Measurements from ENCODE around the gene WDR81.
"Not testable (repeated sequence)": the region's sequence is repeated elsewhere in the genome, so short reads cannot be mapped to it uniquely, and the experiment has no call there.

WDR81 gene

DNA sequence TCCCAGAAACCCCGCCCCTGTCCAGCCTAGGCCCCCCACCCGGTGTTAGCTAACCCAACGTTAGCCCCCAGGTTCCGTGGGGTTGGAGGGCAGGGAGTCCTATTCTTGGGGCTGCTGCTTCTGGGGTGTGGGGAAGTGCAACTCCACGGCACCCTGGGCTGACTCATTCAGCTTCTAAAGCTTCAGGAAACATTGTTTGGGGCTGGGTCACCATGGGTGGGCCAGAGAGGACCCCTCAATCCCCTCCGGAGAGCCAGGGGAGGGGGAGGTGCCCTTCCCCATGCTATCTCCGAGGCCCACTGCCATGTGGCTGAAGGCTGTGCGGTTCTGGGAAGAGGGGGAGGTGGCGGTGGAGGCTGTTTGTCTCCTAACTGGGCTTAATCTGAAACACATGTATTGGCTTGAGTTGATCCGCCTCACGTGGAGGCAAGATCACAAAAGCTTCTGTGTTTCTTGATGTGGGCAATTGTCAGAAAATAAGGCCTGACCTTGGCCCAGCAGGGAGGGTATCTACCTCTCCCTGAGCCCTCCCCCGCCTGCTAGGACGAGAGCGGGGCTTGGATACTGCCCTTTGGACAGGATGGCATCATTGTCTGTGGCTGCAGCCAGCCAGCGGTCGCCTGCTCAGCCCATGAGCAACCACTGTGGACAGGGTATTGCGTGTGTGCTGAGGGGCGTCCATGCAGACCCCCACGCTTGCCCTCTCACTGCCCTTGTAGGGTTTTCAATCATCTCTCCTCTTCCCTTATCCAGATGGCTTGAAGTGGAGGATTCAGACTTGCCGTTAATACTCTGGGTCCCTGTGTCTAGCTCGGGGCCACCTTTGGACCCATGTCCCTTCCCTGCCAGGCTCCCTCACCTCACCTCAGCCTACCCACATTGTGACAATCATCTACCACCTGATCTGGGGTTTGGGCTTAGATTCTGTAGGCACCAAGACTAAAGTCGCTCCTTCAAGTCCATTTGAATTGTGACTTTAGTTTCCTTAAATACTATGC, 38.7 kb downstream of the WDR81 start:
- Histone ChIP-seq H3K36me3 (no peaks in the 10 kb centered on the region), H4K20me1 (no peaks in the 10 kb centered on the region), H3K9me3 (no peaks in the 10 kb centered on the region), H3K9ac (peak overlapping the region; percentile 57), H3K4me2 (peak overlapping the region; percentile 75), H3K4me3 (no peak overlapping the region), H3K27ac (peak overlapping the region; percentile 81), H3K27me3 (0 out of 2 replicates have a peak, but pooled peaks cover 3% of the 10 kb centered on the region), H3K4me1 (peaks cover 73% of the 10 kb centered on the region)
- no peak for TF ChIP-seq Cebpa-rat (IDR thresholded peaks at IDR 0.05)

DNA sequence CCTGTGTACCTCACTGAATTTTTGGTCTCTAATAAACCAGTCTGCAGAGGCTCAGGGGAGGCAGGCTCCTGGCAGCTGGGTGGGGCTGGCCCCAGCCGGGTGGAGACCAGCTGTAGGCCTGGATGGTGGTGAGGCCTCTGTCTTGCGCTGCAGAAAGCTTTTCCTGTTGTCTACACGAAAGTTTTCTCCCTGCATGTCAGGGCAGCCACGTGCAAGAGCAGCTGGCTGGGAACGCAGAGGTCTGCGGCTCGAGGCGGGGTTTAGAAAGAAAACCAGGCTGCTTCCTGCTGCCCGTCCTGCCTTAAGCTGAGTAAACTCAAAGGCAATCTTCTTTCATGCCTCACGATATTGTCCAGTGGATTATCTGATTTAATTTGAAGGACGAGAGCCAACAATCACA, 39.8 kb downstream of the WDR81 start:
- Histone ChIP-seq H3K9ac (peak overlapping the region; percentile 67; the same call in 1 of the 2 replicates), H3K4me1 (peaks cover 84% of the 10 kb centered on the region), H3K9me3 (no peaks in the 10 kb centered on the region), H3K27ac (peak overlapping the region; percentile 81), H3K4me2 (peak overlapping the region; percentile 75), H3K36me3 (no peaks in the 10 kb centered on the region), H4K20me1 (no peaks in the 10 kb centered on the region), H3K4me3 (no peak overlapping the region), H3K27me3 (no peaks in the 10 kb centered on the region)
- no peak for TF ChIP-seq Cebpa-rat (IDR thresholded peaks at IDR 0.05)

DNA sequence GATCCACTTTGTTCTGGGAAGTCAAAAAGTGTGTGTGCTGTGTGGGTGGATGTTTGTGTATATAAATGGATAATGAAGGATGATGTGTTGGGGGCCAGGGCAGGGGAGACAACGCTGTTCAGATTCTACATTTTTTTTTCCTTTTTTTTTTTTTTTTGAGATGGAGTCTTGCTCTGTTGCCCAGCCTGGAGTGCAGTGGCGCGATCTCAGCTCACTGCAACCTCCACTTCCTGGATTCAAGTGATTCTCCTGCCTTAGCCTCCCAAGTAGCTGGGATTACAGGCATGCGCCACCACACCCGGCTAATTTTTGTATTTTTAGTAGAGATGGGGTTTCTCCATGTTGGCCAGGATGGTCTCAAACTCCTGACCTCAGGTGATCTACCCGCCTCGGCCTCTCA, 40.2 kb downstream of the WDR81 start:
- H4K20me1 ChIP-seq, H3K9me3 ChIP-seq, H3K27me3 ChIP-seq, H3K4me3 ChIP-seq, H3K36me3 ChIP-seq: not testable (repeated sequence)
- peak overlapping the region; percentile 75 for H3K4me2 ChIP-seq
- H3K4me1 ChIP-seq = peaks cover 88% of the 10 kb centered on the region
- H3K9ac ChIP-seq = peak overlapping the region; percentile 67; the same call in 1 of the 2 replicates
- peak overlapping the region; percentile 81 for H3K27ac ChIP-seq

DNA sequence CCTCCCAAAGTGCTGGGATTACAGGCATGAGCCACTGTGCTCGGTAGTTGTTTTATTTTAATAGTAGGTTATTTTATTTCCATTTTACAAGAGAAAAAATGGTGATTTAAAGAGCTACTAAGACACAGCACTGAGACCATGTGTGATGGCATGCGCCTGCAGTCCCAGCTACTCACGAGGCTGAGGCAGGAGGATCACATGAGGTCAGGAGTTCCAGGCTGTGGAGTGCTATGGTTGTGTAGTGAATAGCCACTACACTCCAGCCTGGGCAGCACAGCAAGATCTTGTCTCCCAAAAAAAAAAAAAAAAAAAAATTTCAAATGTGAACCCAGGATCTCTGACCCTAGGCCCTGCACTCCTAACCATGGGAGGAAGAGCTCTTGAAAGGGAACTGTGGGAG, 41.1 kb downstream of the WDR81 start:
- TF ChIP-seq Cebpa-rat (IDR thresholded peaks at IDR 0.05) = no peak
- Histone ChIP-seq H3K9ac (no peak overlapping the region), H3K4me2 (0 out of 2 replicates have a peak overlapping the region, but pooled peaks have one; percentile 75)

DNA sequence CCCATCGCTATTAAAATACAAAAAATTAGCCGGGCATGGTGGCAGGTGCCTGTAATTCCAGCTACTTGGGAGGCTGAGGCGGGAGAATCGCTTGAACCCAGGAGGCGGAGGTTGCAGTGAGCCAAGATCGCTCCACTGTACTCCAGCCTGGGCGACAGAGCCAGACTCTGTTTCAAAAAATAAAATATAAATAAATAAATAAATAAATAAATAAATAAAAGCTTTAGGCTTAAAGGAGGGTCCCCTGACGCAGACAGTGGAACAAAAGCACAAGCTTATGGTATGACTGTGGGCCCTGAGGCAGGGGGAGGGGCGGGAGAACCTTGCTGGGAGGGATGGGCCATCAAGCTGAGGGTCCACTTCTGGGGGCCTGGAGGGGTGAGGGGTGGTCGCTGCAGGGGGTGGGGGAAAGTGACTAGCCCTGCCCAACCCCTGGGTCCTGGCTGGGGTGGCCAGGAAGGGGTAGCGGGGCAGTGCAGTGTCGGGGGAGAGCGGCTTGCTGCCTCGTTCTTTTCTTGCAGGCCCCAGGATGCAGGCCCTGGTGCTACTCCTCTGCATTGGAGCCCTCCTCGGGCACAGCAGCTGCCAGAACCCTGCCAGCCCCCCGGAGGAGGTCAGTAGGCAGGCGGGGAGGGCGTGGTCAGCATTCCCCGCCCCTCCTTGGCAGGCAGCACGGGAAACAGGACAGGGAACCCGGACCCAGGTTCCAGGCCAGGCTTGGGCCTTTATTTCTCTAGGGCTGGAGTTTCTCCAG, 42.1 kb downstream of the WDR81 start:
- Histone ChIP-seq H3K9me3 (no peaks in the 10 kb centered on the region), H3K36me3 (no peaks in the 10 kb centered on the region), H4K20me1 (no peaks in the 10 kb centered on the region), H3K4me2 (peak overlapping the region; percentile 43), H3K4me3 (no peak overlapping the region), H3K27me3 (no peaks in the 10 kb centered on the region), H3K4me1 (peaks cover 98% of the 10 kb centered on the region), H3K9ac (0 out of 2 replicates have a peak overlapping the region, but pooled peaks have one; percentile 53), H3K27ac (peak overlapping the region; percentile 82)
- TF ChIP-seq Cebpa-rat (IDR thresholded peaks at IDR 0.05) = no peak

More for the DNA sequence above, 41.1 kb downstream of the WDR81 start:
- Histone ChIP-seq H3K36me3 (no peaks in the 10 kb centered on the region), H3K4me1 (peaks cover 97% of the 10 kb centered on the region), H3K9me3 (no peaks in the 10 kb centered on the region), H3K27ac (peak overlapping the region; percentile 81), H3K4me3 (no peak overlapping the region), H4K20me1 (no peaks in the 10 kb centered on the region), H3K27me3 (no peaks in the 10 kb centered on the region)

DNA sequence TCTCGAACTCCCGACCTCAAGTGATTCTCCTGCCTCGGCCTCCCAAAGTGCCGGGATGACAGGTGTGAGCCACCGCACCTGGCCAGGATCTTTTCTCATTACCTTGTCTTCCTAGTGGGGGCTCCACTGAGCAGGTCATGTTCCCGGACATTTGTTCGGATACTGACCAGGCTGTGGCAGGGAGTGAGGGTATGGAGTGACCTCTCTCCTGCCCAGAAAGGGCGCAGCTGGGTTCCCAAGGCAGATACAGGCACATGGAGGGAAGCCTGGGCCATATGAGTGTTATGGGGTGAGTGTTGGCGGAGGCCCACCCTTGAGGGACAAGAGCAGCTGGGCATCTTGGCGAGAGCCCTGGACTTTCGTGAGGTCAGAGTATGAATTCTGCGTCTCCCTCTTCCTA, 42.9 kb downstream of the WDR81 start:
- H3K27ac ChIP-seq = 0 out of 2 replicates have a peak overlapping the region, but pooled peaks have one; percentile 82
- peaks cover 98% of the 10 kb centered on the region for H3K4me1 ChIP-seq

DNA sequence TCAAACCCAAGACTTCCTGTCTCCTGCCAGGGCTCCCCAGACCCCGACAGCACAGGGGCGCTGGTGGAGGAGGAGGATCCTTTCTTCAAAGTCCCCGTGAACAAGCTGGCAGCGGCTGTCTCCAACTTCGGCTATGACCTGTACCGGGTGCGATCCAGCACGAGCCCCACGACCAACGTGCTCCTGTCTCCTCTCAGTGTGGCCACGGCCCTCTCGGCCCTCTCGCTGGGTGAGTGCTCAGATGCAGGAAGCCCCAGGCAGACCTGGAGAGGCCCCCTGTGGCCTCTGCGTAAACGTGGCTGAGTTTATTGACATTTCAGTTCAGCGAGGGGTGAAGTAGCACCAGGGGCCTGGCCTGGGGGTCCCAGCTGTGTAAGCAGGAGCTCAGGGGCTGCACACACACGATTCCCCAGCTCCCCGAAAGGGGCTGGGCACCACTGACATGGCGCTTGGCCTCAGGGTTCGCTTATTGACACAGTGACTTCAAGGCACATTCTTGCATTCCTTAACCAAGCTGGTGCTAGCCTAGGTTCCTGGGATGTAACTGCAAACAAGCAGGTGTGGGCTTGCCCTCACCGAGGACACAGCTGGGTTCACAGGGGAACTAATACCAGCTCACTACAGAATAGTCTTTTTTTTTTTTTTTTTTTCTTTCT, 45.4 kb downstream of the WDR81 start:
- H3K4me1 ChIP-seq = peaks cover 94% of the 10 kb centered on the region
- peak overlapping the region; percentile 96 for H3K4me2 ChIP-seq
- no peaks in the 10 kb centered on the region for H4K20me1 ChIP-seq
- H3K27me3 ChIP-seq = no peaks in the 10 kb centered on the region
- H3K9me3 ChIP-seq = no peaks in the 10 kb centered on the region
- peak overlapping the region; percentile 55 for H3K4me3 ChIP-seq
- H3K36me3 ChIP-seq = peaks cover 16% of the 10 kb centered on the region; the same call in 1 of the 2 replicates
- H3K9ac ChIP-seq = peak overlapping the region; percentile 79
- TF ChIP-seq Cebpa-rat (IDR thresholded peaks at IDR 0.05) = no peak
- peak overlapping the region; percentile 94 for H3K27ac ChIP-seq

More for the DNA sequence above, 42.9 kb downstream of the WDR81 start:
- Histone ChIP-seq H3K9ac (no peak overlapping the region), H4K20me1 (no peaks in the 10 kb centered on the region), H3K27me3 (no peaks in the 10 kb centered on the region), H3K4me2 (no peak overlapping the region), H3K4me3 (no peak overlapping the region), H3K36me3 (no peaks in the 10 kb centered on the region), H3K9me3 (no peaks in the 10 kb centered on the region)
- TF ChIP-seq Cebpa-rat (IDR thresholded peaks at IDR 0.05) = no peak

DNA sequence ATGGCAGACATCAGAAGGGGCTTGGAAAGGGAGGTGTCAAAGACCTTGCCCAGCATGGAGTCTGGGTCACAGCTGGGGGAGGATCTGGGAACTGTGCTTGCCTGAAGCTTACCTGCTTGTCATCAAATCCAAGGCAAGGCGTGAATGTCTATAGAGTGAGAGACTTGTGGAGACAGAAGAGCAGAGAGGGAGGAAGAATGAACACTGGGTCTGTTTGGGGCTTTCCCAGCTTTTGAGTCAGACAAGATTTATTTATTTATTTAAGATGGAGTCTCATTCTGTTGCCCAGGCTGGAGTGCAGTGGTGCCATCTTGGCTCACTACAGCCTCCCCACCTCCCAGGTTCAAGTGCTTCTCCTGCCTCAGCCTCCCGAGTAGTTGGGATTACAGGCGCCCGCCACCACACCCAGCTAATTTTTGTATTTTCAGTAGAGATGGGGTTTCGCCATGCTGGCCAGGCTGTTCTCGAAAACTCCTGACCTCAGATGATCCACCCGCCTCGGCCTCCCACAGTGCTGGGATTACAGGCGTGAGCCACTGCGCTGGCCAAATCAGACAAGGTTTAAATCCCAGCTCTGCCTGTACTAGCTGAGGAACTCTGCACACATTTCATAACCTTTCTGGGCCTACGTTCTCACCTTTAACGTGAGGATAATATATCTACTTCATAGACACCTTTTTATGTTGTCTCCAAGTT, 48.6 kb downstream of the WDR81 start:
- H3K9me3 ChIP-seq, H4K20me1 ChIP-seq, H3K4me2 ChIP-seq, H3K27ac ChIP-seq, H3K27me3 ChIP-seq, H3K4me3 ChIP-seq, H3K9ac ChIP-seq: not testable (repeated sequence)
- H3K4me1 ChIP-seq = peaks cover 73% of the 10 kb centered on the region
- H3K36me3 ChIP-seq = peaks cover 48% of the 10 kb centered on the region

DNA sequence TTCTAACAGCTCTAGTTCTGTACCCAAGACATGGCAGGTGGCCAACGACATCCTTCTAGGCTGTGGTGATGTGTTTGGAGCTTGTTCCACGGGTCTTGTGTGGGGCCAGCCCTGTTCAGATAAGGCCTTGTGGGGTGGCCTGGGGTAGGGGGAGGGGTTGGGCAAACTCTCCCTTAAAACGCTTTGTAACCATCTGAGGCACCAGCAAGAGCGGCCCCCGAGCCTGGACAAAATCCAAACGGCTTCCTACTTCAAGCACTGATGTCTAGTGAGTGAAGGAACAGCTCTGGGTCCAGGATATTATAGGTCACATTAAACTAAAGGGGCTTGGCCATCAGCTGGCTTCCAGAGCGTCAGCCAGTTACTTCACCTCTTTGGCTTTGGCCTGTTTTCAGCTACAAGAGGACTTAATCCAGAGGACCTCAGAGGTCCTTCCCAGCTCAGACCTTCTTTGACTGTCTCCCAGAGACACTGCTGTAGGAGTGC, 49.2 kb downstream of the WDR81 start:
- TF ChIP-seq Cebpa-rat (IDR thresholded peaks at IDR 0.05) = no peak
- Histone ChIP-seq H3K36me3 (peaks cover 54% of the 10 kb centered on the region), H3K4me3 (no peak overlapping the region), H3K27me3 (no peaks in the 10 kb centered on the region), H3K4me2 (0 out of 2 replicates have a peak overlapping the region, but pooled peaks have one; percentile 57), H4K20me1 (no peaks in the 10 kb centered on the region), H3K4me1 (peaks cover 69% of the 10 kb centered on the region), H3K9me3 (no peaks in the 10 kb centered on the region), H3K27ac (peak overlapping the region; percentile 60), H3K9ac (no peak overlapping the region)

Data from BLaER1 (cell line).